ENCODE results near the gene SPDYE1.
"Not testable (repeated sequence)": the region's sequence is repeated elsewhere in the genome, so short reads cannot be mapped to it uniquely, and the experiment has no call there.

Gene SPDYE1, protein sequence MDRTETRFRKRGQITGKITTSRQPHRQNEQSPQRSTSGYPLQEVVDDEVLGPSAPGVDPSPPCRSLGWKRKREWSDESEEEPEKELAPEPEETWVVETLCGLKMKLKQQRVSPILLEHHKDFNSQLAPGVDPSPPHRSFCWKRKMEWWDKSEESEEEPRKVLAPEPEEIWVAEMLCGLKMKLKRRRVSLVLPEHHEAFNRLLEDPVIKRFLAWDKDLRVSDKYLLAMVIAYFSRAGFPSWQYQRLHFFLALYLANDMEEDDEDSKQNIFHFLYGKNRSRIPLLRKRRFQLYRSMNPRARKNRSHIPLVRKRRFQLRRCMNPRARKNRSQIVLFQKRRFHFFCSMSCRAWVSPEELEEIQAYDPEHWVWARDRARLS

DNA sequence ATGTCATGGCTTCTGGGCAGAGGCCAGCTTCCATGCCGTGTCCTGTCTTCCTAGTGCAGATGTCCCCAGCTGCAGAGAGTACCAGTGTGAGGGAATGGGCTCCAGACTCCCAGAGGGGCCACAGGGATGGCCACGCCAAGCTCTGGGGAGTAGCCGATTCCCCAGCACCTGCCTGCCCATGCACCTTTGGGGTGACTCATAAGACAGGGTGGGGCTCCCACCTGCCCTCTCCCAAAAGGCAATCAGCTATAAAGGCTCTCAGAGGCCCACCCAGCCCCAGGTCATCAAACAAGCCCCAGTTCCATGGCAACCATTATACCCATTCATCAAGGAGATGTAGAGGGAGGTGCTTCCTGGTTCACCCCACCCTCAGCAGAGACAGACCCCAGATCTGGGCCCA is at the start of gene SPDYE1:
Gene SPDYE1, plus strand, starts transcription at position 366 of the 400 bp plus-strand sequence. CDS start 2,053 bp downstream, outside the sequence.
- not testable (repeated sequence) for FAIRE-seq

DNA sequence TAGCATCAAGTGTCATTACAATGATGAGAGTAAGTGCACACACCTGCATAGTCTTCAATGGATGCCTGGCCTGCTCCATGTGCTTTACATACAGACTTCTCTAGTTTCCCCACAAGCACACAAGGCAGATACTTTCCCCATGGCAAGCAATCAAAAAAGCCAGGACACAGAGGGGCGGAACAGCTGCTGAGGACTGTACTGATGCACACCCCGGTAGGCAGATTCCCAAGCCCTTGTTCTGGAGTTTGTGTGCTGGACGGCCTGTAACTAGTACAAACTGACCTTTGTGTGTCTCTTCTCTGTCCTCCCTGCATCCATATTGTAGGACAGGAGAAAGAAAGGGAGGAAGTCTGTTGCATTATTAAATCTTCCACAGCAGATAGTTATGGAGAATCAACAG is 45.7 kb upstream of the SPDYE1 start:
- FAIRE-seq: no peak

DNA sequence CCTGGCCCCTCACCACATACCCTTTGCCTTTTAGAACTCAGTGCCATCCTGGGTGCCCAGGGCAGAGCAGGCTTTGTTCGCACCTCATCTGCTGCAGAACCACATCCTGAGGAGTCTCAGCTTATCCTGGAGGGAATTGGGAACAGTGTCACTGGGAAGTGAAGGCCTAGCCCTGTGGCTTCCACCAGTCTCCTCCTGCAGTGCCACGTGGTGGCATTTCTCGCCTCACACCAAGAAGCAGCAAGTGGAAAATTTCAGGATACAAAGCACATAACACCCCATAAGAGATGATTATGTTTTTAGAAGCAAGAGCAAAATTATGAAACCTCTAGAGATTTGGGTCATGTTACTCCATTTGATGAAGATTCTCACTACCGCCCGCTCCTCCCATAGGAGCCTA is 44.6 kb upstream of the SPDYE1 start:
- FAIRE-seq: no peak

DNA sequence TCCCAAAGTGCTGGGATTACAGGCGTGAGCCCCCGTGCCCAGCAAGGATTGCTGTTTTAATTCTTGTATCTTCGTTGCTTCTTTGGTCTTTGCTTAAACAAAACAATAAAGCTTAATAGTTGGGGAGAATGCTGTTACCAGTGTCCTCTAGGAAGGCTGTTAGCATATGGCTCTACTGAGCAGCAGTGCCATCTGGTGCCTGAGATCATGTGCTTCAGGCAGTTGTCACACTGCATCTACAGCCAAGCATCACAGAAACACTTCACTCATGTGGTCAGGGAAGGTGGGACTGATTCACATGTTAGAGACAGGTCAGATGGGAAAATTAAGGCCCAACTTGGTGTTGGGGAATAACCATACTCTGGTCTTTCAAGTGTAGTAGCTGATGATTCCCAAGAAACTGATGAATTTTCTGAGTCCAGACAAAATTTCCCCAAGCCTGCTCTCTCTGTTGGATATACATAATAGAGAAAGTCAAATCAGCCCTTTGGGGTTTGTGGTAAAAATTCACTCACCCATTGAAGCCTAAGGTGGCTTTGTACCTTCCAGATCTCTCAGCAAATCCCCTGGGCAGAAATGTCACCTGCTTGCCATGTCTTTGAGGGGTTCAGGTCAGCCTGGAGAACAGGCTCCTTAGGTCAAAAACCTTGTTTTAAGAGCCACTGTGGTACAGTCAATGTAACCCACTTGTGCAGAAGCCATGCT is 43.0 kb upstream of the SPDYE1 start:
- FAIRE-seq: peak; percentile 56

DNA sequence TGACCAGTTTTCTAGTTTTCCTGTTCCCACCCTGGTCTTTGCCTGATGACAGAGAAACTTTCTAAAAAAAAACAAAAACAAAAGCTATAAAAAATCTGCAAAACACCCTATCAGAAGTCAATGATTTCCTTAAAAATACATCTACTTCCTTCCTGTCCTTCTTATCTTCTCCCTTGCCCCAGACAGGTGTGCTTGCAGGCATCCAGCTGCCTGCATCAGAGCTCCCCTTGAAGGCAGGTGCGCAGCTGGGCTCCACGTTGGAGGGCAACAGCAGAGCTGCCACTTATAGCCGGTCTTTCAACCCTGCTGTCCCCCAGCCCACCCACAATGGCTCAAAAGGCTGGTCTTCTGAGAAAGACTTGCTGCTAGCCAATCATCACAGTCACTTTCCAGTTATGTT is 41.7 kb upstream of the SPDYE1 start:
- no peak for FAIRE-seq

DNA sequence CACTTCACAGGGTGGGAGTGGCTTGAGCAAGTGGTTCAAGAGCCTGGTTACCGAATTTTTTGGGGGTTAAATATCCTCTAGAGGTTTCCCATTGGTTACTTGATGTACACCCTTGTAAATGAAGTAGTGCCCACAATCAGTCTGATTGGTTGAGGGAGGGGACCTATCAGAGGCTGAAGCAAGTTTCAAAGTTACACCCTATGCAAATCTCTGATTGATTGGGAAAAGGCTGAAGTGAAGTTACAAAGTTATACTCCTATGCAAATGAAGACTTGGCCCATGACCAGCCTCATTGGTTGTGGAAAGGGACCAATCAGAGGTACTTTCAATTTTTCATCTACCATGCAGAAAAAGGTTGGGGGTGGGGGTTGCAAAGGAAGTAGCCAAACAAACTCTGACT is 36.8 kb upstream of the SPDYE1 start:
- no peak for FAIRE-seq

DNA sequence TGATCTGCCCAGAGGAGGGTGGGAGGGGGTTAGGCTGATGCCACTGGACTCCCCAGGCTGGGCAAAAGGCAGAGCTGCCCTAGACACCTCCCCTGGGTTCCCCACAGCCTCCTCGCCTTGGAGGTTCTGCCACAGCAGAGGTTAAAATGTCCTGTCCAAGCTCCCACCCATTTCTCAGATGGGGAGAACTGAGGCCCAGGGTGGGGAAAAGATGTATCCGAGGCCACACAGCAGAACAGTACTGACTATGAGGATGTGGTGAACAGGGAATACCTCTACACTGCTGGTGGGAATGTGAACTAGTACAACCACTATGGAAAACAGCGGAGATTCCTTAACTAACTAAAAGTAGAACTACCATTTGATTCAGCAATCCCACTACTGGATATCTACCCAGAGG is 31.3 kb upstream of the SPDYE1 start:
- not testable (repeated sequence) for FAIRE-seq

DNA sequence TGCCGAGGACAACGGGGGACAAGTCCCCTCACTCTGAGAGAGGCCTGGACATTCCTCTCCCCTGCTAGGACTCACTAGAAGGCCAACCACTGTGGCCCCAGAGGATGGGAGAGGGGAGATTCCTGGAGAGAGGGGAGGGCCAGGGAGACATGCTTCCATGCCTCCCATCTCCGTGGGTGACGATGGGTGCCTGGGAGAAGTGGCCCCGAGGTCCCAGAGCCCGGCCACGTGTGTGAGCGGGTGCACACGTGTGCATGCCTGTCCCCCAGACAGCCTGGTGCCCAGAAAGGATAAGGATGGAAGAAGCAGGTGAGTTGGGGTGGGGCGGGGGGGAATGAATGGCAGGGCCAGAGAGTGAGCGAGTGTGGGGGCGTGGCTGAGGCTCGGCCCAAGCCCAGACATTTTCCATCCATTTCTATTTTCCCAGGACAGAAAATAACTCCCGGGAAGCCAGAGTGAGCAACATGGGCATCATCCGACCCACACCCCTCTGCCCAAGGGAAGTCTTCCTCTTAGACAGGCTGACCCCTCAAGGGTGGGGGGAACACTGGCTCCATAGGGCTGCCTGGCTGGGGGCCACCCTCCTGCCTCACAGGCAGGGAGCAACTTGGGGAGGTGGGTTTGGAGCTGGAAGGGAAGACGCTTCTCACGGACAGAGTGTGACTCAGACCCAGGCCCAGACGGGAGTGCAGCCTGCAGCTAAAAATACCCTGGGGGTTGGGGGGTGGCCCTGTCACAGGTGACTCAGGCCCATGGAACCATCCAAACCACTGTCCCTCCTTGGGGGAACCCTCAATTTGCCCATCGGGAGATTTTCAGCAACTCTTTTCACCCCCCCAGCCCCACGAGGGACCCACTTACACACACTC is 29.3 kb upstream of the SPDYE1 start:
- not testable (repeated sequence) for FAIRE-seq

DNA sequence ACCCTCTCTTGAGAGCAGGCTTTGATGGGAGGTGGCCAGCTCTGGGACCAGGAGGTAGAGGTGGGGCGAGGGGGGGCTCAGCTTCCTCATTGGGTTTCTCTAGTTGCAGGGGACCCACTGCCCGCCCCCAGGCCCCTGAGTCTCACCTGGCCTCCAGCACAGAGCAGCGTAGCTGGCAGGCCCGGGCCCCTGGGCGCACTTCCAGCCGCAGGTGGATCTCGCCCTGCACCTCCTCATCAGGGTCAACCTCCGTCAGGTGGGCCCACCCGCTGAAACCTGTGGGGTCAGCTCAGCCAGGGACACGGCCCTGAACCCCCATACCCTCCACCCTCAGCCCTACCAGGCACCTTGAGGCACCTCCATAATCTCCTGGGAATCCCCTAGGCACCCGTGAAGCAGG is 28.1 kb upstream of the SPDYE1 start:
- not testable (repeated sequence) for FAIRE-seq

DNA sequence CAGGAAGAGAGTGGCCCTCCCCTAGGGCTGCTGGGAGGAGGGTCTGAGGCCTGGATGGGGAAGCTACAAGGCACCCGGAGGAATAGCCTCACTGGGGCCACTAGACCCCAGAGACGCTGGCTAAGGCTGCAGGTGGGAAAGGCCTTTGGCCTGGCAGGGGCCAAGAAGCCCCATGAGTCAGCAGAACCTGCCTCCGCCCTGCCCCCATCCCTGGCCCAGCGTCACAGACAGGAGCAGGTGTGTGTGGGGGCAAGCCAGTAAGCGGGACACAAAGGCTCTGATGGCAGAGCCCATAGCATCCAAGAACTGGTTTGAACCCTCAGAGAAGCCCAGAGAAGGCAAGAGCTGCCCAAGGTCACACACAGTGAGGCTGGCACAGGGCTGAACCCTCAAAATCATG is 27.0 kb upstream of the SPDYE1 start:
- not testable (repeated sequence) for FAIRE-seq

DNA sequence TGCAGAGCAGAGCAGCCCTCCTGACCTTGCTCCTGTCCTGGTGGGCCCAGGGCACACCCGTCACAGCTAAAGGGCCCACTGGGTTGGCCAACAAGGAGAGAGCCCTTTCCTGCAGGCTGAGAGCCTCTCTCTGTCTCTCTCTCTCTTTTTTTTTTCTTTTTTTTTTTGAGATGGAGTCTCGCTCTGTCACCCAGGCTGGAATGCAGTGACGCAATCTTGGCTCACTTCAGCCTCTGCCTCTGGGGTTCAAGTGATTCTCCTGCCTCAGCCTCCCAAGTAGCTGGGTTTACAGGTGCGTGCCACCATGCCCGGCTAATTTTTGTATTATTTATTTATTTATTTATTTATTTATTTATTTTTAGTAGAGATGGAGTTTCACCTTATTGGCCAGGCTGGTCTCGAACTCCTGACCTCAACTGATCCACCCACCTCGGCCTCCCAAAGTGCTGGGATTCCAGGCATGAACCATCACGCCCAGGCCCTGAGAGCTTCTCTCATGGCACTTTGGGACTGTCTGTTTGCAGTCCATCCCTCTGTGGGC is 23.6 kb upstream of the SPDYE1 start:
- FAIRE-seq: not testable (repeated sequence)

DNA sequence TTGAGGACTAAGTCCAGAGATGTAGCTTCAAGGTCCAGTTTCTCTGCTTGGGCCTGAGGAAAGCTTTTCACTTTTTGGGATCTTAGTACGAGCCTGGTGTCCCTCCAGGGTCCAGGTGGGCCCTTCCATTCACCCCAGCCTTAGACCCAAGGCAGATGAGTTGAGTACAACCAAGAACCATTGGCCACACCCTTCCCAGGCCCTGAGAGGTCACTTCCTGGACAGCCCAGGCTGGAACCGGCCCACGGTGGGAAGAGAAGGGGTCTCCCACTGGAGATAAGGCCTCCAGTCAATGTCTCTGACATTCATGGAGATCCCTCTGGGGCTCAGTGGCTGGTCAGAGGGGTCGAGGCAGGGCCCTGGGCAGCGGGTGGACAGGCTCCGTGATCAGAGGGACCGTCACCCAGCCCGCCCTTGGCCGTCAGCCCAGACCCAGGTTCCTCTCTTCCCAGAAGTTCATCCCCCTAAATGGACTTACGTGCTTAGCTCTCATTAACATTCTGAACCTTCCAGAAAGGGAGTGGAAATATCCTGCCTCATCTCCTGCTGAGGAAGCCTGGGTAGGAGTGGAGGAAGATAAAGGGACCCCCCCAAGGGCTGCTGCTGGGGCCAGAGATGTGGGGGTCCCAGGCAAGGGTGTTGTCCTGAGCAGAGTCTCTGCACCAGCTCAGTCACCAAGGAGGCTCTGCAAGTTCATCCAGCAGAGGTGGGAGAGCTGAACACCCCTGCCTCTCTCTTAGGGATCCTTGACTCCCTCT is 22.8 kb upstream of the SPDYE1 start:
- FAIRE-seq: not testable (repeated sequence)

DNA sequence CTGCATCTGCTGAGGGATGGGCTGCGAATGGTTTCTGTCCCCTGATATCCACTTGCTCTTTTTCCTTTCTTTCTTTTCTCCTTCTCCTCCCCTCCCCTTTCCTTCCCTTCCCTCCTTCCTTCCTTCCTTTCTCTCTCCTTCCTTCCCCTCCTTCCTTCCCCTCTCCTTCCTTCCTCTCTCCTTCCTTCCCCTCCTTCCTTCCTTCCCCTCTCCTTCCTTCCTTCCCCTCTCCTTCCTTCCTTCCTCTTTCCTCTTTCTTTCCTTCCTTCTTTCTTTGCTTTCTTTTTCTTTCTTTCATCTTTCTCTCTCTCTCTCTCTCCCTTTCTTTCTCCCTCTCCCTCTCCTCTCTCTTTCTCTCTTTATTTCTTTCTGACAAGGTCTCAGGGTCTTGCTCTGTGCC is 20.2 kb upstream of the SPDYE1 start:
- no peak for FAIRE-seq

DNA sequence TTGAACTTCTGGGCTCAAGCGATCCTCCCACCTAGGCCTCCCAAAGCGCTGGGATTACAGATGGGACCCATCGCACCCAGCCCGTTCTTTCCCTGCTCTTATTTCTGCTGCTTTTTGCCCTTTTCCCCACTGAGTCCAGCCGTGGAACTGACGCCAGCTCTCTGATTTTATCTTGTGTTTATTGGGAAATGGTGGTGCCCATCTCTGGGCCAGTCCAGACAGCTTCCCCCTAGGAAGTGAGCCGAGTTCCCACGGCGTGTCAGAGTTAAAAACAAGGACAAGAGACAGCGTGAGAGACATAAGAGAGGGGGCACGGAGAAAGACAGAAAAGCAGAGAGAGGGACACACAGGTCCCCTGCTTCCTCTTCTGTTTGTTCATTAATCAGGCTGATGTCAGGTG is 19.6 kb upstream of the SPDYE1 start:
- not testable (repeated sequence) for FAIRE-seq

DNA sequence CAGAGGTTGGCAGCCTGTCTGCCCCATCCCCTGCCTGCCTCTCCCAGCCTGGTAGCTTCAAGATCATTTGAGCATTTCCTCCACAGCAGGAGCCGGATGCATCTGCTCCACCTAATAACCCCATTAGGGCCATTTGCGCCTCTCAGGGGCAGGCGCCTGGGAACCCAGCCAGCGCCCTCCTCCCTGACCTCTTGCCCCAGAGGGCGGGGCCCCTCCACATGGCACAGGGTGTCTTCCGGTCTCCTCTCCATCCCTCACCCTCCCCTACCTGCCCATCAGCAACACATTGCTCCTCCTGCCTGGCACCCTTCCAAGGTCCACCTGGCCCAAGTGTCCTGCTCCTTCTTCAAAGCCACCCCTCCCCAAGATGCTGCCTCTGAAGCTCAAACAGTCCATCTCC is 14.8 kb upstream of the SPDYE1 start:
- not testable (repeated sequence) for FAIRE-seq

DNA sequence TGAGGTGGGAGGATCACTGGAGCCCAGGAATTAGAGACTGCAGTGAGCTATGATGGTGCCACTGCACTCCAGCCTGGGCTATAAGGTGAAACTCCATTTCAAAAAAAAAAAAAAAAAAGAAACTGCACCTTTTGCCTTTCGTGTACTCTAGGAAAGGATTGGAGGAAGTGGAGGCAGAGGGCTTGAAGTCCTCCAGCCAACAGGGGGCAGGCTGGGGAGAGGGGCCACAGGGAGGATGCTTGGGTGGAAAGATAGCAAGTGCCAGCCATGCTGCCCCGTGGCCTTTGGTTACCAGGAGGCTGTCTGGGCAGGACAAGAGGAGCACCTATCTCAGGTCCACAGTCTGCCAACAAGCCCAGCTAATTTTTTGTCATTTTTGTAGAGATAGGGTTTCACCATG is 14.0 kb upstream of the SPDYE1 start:
- not testable (repeated sequence) for FAIRE-seq

DNA sequence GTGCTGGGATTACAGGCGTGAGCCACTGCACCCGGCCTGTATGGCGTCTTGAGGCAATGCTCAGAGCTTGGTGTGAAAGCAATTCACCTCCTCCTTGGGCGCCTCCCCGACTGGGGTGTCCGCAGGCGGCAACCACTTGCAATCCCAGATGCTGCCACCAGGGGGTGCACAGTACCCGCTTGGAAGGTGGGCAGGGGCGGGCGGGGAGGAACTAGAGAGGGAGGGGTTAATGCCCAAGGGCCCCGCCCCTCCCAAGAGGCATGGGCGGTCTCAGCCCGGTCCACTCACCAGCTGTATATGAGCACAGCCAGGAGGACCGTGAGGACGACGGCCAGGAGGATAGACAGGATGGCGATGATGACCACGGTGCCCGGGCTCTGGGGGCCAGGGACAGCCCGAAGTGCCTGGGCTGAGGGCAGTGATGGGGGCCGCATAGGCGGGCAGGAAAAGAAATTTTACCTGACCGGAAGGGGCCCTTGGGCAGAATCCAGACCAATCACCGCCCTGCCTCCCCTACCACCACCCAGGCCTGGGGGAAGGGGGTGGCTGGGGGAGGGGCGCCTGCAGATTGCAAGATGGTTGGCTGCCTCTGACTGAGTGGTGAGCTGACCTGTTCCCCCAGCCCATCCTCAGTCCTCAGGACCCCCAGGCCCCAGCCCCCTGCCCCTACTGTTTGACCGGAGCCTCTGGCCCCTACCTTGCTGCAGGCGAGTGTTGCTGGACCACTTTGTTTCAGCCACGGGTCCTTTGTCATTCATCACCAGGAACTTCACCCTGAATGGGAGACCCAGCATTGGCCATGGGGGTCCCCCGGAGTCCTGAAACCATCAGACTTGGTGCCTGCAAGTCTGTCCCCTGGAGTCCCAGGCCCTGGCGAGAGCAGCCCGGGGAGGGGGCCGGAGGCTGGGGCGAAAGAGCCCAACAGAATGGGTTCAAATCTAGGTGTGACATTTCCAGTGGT is 11.5 kb upstream of the SPDYE1 start:
- FAIRE-seq: not testable (repeated sequence)

DNA sequence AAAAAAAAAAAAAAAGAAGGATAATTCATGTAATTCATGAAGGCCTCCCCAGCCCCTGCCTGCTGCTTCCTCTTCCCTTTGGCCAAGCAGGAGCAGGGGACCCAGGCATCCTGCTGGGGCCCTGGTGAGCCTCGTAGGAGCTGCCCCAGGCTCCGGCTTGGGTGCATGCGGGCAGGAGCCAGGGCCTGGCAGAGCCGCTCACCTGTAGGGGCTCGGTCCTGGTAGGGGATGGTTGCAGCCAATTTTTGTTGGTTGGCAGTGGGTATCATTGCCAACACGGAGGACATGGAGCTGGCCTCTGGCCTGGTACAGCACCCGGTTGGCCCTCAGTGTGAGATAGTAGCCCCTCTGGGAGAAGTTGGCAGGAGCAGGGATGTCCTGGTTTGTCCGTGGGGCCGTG is 10.2 kb upstream of the SPDYE1 start:
- FAIRE-seq: not testable (repeated sequence)

DNA sequence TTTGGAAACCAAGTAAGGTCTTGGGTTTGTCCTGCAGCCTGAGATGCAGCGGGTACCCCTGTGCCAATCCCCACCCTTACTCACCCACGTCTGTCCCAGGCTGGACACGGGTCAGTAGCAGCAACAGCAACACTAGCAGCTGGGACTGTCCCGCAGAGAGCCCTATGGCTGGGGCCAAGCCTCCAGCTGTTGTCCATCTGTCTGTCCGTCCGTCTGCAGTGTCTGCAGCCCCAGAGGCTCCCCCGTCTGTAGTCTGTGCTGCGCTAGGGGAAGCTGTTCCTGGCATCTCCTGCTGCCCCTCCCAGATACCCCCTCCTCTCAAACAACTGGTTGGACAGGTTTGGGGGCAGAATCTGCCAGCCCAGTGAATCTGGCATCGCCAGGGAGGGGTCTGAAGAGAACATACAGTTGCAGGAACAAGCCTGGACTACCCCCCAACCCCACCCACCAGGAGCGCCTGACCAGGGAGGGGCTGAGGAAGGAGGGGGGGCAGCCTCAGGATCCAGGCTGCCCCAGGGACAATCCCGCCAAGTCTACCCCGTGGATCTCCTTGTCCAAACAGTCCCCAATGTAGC is 7.6 kb upstream of the SPDYE1 start:
- not testable (repeated sequence) for FAIRE-seq

DNA sequence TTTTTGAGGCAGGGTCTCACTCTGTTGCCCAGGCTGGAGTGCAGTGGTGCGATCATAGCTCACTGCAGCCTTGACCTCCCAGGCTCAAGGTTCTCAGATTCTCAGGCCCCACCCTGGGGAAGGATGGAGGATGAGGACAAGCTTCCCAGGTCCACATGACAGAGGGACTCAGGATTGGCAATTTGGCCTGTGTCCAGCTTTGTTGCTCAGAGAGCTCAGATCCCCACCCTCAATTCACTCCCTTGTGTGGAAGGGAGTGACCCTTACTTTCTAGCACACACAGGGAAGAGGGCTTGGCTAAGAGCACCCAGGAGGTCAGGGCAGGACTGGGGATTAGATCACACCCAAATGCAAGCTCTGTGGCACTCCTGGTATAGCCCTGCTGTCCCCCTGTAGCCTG is 6.9 kb upstream of the SPDYE1 start:
- not testable (repeated sequence) for FAIRE-seq

DNA sequence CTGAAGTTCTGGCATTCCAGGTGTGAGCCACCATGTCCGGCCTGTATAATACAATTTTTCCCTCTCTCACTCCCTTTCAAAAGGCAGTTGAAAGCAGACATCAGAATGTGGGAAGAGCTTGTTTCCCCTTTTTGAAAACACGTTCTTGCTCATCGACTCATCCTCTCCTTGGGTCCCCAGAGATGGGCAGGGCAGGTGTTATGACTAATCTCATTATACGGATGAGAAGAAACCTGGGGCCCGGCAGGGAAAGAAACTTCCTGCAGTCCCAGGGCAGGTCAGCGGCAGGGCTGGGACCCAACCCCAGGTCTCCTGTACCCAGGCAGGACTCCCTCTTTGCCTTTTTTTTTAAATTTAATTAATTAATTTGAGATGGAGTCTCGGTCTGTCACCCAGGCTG is 4.8 kb upstream of the SPDYE1 start:
- not testable (repeated sequence) for FAIRE-seq
